Stimulated activated CD4-positive, alpha-beta T cell treated with anti-CD3 and anti-CD28 coated beads, Interleukin-2, amount 100 ng/mL, for 48 hours (primary cell): Measurements from ENCODE around the gene NRXN3.
"Not testable (repeated sequence)": the region's sequence is repeated elsewhere in the genome, so short reads cannot be mapped to it uniquely, and the experiment has no call there.

Experiments used
- DNase-seq, 2 donors: peaks; one replicate each; pipeline ENCODE4 v3.0.0-alpha.2; 2020

Gene NRXN3

GRCh38 chr14:78417532-78417931 is 247.4 kb downstream of the NRXN3 start:
- no peak for DNase-seq

- DNase-seq, result no peak
Measured at GRCh38 chr14:78424311-78424710, 254.1 kb downstream of the NRXN3 start.

- DNase-seq, result no peak
Measured at GRCh38 chr14:78425330-78425729, 255.2 kb downstream of the NRXN3 start.

- no peak for DNase-seq
Measured at GRCh38 chr14:78425782-78426181, 255.6 kb downstream of the NRXN3 start.

GRCh38 chr14:78432046-78432445 is 261.9 kb downstream of the NRXN3 start:
- DNase-seq, result no peak

GRCh38 chr14:78437448-78437847 is 267.3 kb downstream of the NRXN3 start:
- DNase-seq, result not testable (repeated sequence)

- DNase-seq, result no peak
Measured at GRCh38 chr14:78440356-78440894, 270.3 kb downstream of the NRXN3 start.

GRCh38 chr14:78443834-78444233 is 273.7 kb downstream of the NRXN3 start:
- DNase-seq, result no peak

GRCh38 chr14:78445275-78445674 is 275.1 kb downstream of the NRXN3 start:
- no peak for DNase-seq

- no peak for DNase-seq
Measured at GRCh38 chr14:78446807-78447206, 276.6 kb downstream of the NRXN3 start.

GRCh38 chr14:78448164-78449094 is 278.3 kb downstream of the NRXN3 start:
- DNase-seq, result peak; percentile 41 to 44

- no peak for DNase-seq
Measured at GRCh38 chr14:78450669-78451318, 280.6 kb downstream of the NRXN3 start.

GRCh38 chr14:78451319-78451695 is 281.1 kb downstream of the NRXN3 start:
- DNase-seq, result no peak

- DNase-seq, result no peak
Measured at GRCh38 chr14:78455896-78456435, 285.8 kb downstream of the NRXN3 start.

GRCh38 chr14:78469947-78470346 is 299.8 kb downstream of the NRXN3 start:
- no peak for DNase-seq

- DNase-seq, result no peak
Measured at GRCh38 chr14:78479127-78479780, 309.1 kb downstream of the NRXN3 start.

GRCh38 chr14:78484028-78484427 is 313.9 kb downstream of the NRXN3 start:
- no peak for DNase-seq

GRCh38 chr14:78486081-78486480 is 315.9 kb downstream of the NRXN3 start:
- no peak for DNase-seq

GRCh38 chr14:78486621-78487020 is 316.4 kb downstream of the NRXN3 start:
- no peak for DNase-seq

GRCh38 chr14:78487573-78487972 is 317.4 kb downstream of the NRXN3 start:
- not testable (repeated sequence) for DNase-seq

GRCh38 chr14:78488938-78489337 is 318.8 kb downstream of the NRXN3 start:
- no peak for DNase-seq

- no peak for DNase-seq
Measured at GRCh38 chr14:78491048-78491447, 320.9 kb downstream of the NRXN3 start.

GRCh38 chr14:78498062-78498595 is 328.0 kb downstream of the NRXN3 start:
- DNase-seq, result no peak
